Right lobe of liver (tissue), 6 donors: ENCODE data around the gene SNRNP48. TPM values are rescaled to one million over a fixed set of nuclear protein-coding genes. Genes with fewer than 3 reads are reported as not detected.

ENCODE experiments used
- ATAC-seq, 4 donors: fragments of 200-7000 bp; cut with Tn5 transposase; one replicate each; pipeline ENCODE4 v1.9.1; 2020; ENCODE audit warnings: mild to moderate bottlenecking in 4 of 4, moderate library complexity in 4 of 4
- DNase-seq, 3 donors: peaks; one replicate each; pipeline ENCODE4 v3.0.0-alpha.2; 2020
- H3K27ac ChIP-seq, 3 donors: fragments of 200-600 bp; one replicate each; pipeline ENCODE4 v1.8.0; 2022
- H3K27me3 ChIP-seq, 2 donors: fragments of 200-600 bp; one replicate each; pipeline ENCODE4 v1.8.0; 2022
- H3K36me3 ChIP-seq, 4 donors: fragments of 200-600 bp; sonication (generic) in 1 of 4; one replicate each; pipeline versions ENCODE4 v1.5.1 to v1.8.0; 2017 to 2022; ENCODE audit warnings: control low read depth in 1 of 4
- H3K4me1 ChIP-seq, 4 donors: fragments of 200-600 bp; sonication (generic) in 1 of 4; one replicate each; pipeline versions ENCODE4 v1.5.1 to v1.8.0; 2017 to 2022; ENCODE audit warnings: control low read depth in 1 of 4
- H3K4me3 ChIP-seq, 3 donors: fragments of 200-600 bp; one replicate each; pipeline ENCODE4 v1.8.0; 2022
- H3K9me3 ChIP-seq, 4 donors: fragments of 200-600 bp; sonication (generic) in 1 of 4; one replicate each; pipeline versions ENCODE4 v1.5.1 to v1.8.0; 2017 to 2022; ENCODE audit warnings: control low read depth in 1 of 4
- CTCF ChIP-seq, 4 donors: fragments of 200-600 bp in 3 of 4; fragments of 450-650 bp in 1 of 4; IDR thresholded peaks; one replicate each; pipeline versions ENCODE4 v1.5.1 to v1.8.0; 2016 to 2022; ENCODE audit warnings: antibody characterized with exemption in 4 of 4, mild to moderate bottlenecking in 2 of 4
- POLR2A ChIP-seq: fragments of 450-650 bp; IDR thresholded peaks from one replicate; pipeline ENCODE4 v1.6.1; 2017; ENCODE audit warnings: antibody characterized with exemption, mild to moderate bottlenecking
- WGBS: methylation state at CpG from one replicate; pipeline ENCODE4 v1.1.6; 2018; ENCODE audit warnings: low coverage, low lambda C conversion rate; ENCODE audit not compliant: insufficient coverage; ENCODE audit errors: missing lambda C conversion rate; 5-methylcytosine and 5-hydroxymethylcytosine counted together
- intact Hi-C, 2 donors: fragments of 100-400 bp; cut with DNase I; formaldehyde crosslinking; loops; one replicate each; pipeline versions ENCODE4 v1.11.2 to v1.14.1; 2022
- total RNA-seq, 6 experiments: library from RNA; depleted of rRNA in 2 of 6; stranded (reverse); fragments of >200 nt in 2 of 6; fragmentation: NEBNext Ultra II Directional in 3 of 6; extraction: Animal tissue kit (Norgen Biotek cat#: 25700) in 3 of 6; gene quantifications; one replicate each; pipeline versions ENCODE4 v1.1.0 to v1.2.4, GENCODE V29; 2016 to 2023
- donor health status: DM: no; HTN: yes; CAD: no.
- donor health status: DM: no; HTN: no; CAD: no.
- donor health status: DM: no; HTN: no; CAD: no.
- donor health status: DM: no; HTN: yes; CAD: no.
- donor health status: DM: no; HTN: yes; CAD: no.

The SNRNP48 gene
- total RNA-seq, 6 experiments from 2014 or later = 4.7 to 13.7 (median 7.0) TPM

GRCh38 chr6:7639427-7639826 lies 49.4 kb downstream of the SNRNP48 start:
- no peaks in the 10 kb centered on the region for H3K27me3 ChIP-seq
- 77% methylated on average over 3 of the region's 3 CpGs for WGBS
- H3K27ac ChIP-seq = no peak overlapping the region
- TF ChIP-seq POLR2A = no peak
- TF ChIP-seq CTCF (IDR thresholded peaks at IDR 0.05) = no peak
- no peak overlapping the region for H3K4me3 ChIP-seq
- no peaks in the 10 kb centered on the region for H3K9me3 ChIP-seq
- no peaks in the 10 kb centered on the region for H3K36me3 ChIP-seq
- ATAC-seq (no peak), DNase-seq (no peak)
- H3K4me1 ChIP-seq = no peaks in the 10 kb centered on the region
- intact Hi-C loops = no loop called here

DNA sequence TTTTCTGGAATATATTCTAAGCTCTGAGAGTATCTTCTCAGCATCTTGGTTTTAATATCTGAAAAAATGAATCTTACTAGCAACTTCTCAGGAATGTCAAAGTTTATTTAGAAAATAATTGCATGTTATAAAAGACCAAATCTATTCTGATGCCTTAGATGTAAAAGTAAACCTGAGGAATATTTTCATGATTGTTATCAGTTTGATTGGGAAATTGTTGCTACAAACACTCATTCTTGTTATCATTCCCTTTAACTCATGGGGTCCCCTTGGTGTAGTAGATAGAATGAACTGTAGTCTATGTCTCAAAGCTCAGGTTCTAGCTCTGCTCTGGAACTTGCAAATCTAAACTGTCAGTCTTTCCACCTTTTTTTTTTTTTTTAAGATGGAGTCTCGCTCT lies 50.0 kb downstream of the SNRNP48 start:
- H3K9me3 ChIP-seq = no peaks in the 10 kb centered on the region
- intact Hi-C loops = no loop called here
- 60% methylated on average over 1 of the region's 1 CpG for WGBS

GRCh38 chr6:7640607-7641577 lies 50.9 kb downstream of the SNRNP48 start:
- intact Hi-C loops = no loop called here
- no peaks in the 10 kb centered on the region for H3K27me3 ChIP-seq
- no peak for TF ChIP-seq POLR2A
- WGBS = 80% methylated on average over 7 of the region's 12 CpGs
- no peak for ATAC-seq
- H3K4me1 ChIP-seq = no peaks in the 10 kb centered on the region
- no peaks in the 10 kb centered on the region for H3K36me3 ChIP-seq
- no peak for DNase-seq
- H3K9me3 ChIP-seq = no peaks in the 10 kb centered on the region
- H3K4me3 ChIP-seq = no peak overlapping the region
- H3K27ac ChIP-seq = no peak overlapping the region

More for the DNA sequence above, 50.0 kb downstream of the SNRNP48 start:
- no peak for DNase-seq
- H3K4me1 ChIP-seq = no peaks in the 10 kb centered on the region
- H3K4me3 ChIP-seq = no peak overlapping the region
- no peak overlapping the region for H3K27ac ChIP-seq
- H3K27me3 ChIP-seq = no peaks in the 10 kb centered on the region
- ATAC-seq = no peak
- TF ChIP-seq CTCF (IDR thresholded peaks at IDR 0.05) = no peak
- TF ChIP-seq POLR2A = no peak
- H3K36me3 ChIP-seq = no peaks in the 10 kb centered on the region

GRCh38 chr6:7642791-7643190 lies 52.8 kb downstream of the SNRNP48 start:
- TF ChIP-seq POLR2A (no peak), CTCF (IDR thresholded peaks at IDR 0.05) (no peak)
- DNase-seq = no peak
- Histone ChIP-seq H3K27me3 (no peaks in the 10 kb centered on the region), H3K36me3 (no peaks in the 10 kb centered on the region), H3K9me3 (no peaks in the 10 kb centered on the region), H3K4me3 (no peak overlapping the region), H3K27ac (no peak overlapping the region), H3K4me1 (no peaks in the 10 kb centered on the region)
- WGBS = 60% methylated on average over 4 of the region's 4 CpGs
- ATAC-seq = peak in 2 of 4 donors; percentile 14 to 49
- intact Hi-C loops = no loop called here

GRCh38 chr6:7644417-7644816 lies 54.4 kb downstream of the SNRNP48 start:
- H3K27ac ChIP-seq = no peak overlapping the region
- DNase-seq = no peak
- intact Hi-C loops = no loop called here
- no peaks in the 10 kb centered on the region for H3K9me3 ChIP-seq
- no peak overlapping the region for H3K4me3 ChIP-seq
- no peaks in the 10 kb centered on the region for H3K27me3 ChIP-seq
- no peaks in the 10 kb centered on the region for H3K4me1 ChIP-seq
- ATAC-seq = no peak
- H3K36me3 ChIP-seq = no peaks in the 10 kb centered on the region
- 100% methylated on average over 1 of the region's 2 CpGs for WGBS
- TF ChIP-seq CTCF (IDR thresholded peaks at IDR 0.05) (no peak), POLR2A (no peak)
